Retina (tissue), 1 donor: ENCODE data around the gene PDIA5.

Experiments used
- DNase-seq: peaks from one replicate; pipeline ENCODE4 v3.0.0-alpha.2; 2016

PDIA5 gene

DNA sequence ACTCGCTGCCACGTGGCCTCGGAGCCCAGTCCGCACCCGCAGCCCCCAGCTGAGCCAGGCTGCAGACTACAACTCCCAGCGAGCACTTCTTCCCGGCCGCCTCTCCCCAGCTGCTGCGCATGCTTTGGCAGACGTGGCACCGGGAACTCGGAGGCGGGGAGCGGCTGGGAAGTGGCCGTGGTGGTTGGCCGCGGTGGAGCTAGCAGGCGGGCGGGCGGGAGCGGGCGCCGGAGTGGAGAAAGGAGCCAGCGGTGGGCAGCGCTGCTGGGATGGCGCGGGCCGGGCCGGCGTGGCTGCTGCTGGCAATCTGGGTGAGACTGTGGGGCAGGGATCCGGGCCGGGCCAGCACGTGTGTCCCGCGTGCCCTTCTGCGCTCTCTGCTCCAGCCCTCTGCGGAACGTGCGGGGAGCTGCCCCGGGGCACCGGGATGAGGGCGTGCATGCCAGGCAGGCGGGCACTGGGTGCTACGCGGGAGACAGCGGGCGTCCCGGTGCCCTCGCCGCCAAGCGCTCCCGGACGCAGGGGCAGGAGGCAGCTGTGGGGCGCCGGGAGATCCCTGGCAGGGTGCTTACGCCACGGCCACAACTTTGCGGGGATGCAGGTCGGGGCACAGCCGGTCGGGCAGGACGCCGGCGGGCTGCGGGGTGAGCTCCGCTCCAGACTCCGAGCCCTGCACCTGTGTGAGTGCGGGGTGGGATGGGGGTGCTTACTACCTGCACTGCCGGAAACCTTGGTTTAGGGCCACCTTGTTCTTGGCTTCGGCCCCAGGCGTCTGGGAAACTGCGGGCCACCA lies at the start of gene PDIA5:
Gene PDIA5, plus strand, starts transcription at position 130 of the 793 bp plus-strand sequence. Its CDS starts 140 bp downstream, at position 270.
- peak; percentile 91 for DNase-seq

GRCh38 chr3:123018683-123019082 lies 48.1 kb upstream of the PDIA5 start:
- no peak for DNase-seq

GRCh38 chr3:123019161-123019560 lies 47.7 kb upstream of the PDIA5 start:
- DNase-seq: no peak

GRCh38 chr3:123019591-123019990 lies 47.2 kb upstream of the PDIA5 start:
- DNase-seq: no peak

DNA sequence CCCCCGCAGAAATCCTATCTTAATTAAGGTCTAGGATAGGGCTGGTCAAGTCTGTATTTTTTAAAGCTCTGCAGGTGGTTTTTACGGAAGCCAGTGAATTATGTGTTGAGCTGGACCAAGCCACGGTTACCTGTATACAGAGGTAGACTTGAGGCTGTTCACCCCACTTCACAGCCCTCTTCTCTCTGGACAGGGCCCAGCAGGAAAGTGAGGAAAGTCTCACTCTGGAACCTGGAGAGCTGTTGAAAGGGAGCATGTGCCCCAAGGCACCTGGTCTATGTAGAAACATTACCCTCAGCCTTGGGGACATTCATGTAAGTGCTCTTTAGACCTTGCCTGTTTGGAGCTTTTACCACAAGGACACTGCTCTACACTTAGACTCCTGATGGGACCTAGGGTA lies 46.1 kb upstream of the PDIA5 start:
- DNase-seq: no peak

GRCh38 chr3:123021388-123021787 lies 45.4 kb upstream of the PDIA5 start:
- no peak for DNase-seq

- DNase-seq: peak; percentile 58
Observed at GRCh38 chr3:123021996-123022510, 44.8 kb upstream of the PDIA5 start.

DNA sequence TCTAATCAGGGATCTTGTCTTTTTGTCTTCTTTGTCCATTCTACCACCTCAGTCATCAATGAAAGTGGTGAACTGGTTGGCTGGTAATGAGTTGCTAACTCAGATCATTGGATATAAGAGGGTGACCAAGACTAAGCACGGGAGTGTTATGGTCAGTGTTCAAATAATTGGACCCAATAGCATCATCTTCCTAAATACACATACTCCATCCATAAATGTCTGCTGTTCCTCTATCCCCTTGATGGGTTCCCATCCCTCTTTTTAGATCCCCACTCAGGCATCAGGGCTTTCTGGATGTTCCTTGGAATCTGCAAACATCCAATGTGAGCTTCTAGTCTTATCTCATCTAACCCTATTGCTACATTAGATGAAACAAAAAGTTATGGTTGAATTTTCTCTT lies 42.8 kb upstream of the PDIA5 start:
- DNase-seq: no peak

DNA sequence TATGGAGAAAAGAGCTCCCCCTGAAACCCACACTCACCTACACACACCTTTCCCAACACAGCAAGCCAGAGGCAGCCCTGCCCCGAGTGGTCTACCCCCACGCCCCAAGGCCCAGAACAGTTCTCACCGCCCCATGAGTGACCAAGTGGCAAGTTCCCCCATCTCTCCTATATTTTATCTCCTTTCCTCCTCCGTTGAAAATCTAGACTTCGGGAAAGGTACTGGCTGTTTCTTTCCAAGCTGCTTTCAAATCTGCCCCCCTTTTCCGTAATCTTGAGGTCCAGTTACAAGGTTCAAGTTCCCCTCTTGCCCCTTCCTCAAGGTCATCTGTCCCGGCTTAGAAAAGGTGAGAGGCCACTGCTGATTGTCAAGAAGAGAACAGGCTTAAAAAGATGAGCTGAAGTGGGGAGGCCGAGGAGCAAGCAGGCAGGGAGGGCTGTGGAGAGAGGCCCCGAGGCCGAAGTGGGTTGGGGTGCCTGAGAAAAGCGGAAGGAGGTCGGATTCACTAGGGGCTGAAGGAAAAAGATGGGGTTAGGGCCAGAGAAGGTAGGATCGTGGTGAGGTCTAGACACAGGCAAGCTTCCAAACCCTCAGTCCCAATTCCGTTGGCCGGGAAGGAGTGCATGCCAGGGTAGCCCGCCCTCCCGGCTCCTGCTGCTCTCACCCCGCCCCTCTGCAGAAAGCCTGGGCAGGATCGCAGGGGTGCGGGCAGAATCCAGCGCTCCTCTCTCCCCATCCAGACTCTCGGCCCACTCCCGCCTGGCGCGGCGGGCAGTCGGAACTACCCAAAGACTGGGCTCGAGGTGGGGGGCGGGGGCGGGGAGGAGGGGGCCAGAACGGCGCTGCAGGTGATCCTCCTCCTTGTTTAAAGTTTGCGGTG lies 40.9 kb upstream of the PDIA5 start:
- DNase-seq: peak; percentile 60

DNA sequence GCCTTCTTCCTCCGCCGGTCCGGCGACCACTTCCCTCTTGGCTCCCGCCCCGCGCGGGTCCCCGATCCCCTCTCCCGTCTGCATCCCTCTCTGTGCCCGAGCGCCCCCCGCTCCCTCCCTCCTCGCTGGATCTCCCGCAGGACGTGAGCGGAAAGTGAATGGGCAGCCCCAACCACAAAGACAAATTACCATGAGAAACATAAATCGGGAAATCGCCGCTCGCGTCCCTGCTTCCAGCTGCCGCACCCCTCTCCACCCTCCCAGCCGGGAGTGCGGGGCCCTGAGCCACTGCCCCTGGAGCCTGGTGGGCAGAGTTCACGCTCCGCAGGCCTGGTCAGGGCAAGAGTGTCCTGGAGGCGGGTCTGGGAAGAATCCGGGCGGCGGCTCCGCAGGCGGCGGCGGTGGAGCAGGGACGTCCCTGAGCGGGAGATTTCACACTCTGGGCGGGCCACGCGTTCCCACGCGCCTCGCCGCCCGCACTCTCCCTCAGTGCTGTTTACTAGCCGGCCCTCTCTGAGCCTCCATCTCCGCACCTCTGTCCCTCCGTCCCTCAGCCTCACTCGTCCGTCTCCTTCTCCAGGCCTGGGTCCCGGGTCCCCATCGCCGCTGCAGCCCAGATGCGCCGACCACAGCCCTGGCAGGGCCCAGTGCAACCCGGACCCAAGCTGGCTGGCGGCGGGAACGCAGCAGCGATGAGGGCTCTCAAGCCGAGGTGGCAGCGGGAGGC lies 40.1 kb upstream of the PDIA5 start:
- peak; percentile 84 for DNase-seq

DNA sequence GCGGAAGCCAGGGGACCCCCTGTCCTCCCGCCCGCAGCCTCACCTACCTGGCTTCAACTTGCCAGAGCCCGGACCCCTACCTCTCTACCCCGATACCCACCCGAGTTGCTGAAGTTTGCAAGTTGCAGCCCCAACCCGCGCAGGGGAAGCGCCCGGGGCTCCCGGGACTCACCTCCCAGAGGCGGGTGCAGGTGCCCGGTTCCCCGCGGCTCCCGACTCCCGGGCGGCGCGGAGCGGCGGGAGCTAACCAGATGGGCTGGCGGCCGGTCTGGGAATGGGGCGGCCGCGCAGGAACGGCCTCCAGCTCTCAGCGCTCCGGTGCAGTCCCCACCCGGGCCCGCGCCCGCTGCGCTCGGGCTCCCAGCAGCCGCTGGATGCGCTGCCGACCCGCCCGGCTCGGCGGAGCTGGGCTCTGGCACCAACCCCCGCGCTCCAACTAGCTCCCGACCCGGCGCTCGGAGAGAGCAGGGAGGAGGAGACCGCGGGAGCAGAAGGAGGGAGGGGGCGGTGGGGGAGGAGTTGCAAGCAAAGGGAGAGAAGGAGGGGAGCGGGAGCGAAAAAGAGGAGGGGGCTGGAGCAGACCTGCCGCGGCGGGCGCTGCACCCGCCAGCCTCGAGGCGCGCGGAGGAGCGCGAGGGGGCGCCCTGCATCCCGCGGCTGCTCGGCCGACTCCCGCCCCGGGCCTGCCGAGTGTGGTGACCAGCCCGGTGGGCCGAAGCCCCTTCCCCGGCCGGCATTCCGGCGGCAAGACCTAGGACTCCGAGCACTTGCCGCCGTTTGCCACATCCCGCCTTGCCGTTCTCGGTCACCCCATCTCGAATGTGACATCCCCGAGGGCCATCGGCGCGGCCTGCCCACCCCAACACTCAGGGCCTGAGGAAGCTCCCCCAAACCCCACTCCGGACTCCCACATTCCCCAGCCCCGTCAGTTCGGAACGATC lies 39.3 kb upstream of the PDIA5 start, which contains the start of gene SEMA5B:
Gene SEMA5B, minus strand, starts transcription at position 472 of the 941 bp plus-strand sequence. CDS start 66,500 bp downstream, outside the sequence.
- peak; percentile 85 for DNase-seq

GRCh38 chr3:123028233-123028828 lies 38.5 kb upstream of the PDIA5 start:
- DNase-seq: peak; percentile 83

GRCh38 chr3:123031051-123031450 lies 35.8 kb upstream of the PDIA5 start:
- no peak for DNase-seq

- DNase-seq: no peak
Observed at GRCh38 chr3:123032057-123032456, 34.8 kb upstream of the PDIA5 start.

- no peak for DNase-seq
Observed at GRCh38 chr3:123034120-123034519, 32.7 kb upstream of the PDIA5 start.

DNA sequence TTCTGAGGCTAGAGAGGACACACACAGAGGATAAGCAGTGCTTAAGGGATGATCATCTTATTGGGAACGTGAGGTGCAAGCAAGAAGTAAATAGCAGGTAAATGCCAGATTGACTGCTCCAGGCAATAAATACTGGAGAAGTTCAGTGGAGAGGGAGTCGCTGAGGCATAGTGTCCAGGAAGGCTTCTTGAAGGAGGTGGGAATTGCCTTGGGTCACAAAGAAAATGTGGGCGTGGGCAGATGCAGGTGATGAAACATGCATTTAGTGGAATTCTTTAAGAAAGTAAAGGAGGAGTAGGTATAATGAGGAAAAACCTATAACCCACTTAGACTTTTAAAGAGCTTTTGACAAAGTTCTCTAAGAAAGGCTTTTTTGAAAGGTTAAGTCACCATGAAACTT lies 31.8 kb upstream of the PDIA5 start:
- no peak for DNase-seq

DNA sequence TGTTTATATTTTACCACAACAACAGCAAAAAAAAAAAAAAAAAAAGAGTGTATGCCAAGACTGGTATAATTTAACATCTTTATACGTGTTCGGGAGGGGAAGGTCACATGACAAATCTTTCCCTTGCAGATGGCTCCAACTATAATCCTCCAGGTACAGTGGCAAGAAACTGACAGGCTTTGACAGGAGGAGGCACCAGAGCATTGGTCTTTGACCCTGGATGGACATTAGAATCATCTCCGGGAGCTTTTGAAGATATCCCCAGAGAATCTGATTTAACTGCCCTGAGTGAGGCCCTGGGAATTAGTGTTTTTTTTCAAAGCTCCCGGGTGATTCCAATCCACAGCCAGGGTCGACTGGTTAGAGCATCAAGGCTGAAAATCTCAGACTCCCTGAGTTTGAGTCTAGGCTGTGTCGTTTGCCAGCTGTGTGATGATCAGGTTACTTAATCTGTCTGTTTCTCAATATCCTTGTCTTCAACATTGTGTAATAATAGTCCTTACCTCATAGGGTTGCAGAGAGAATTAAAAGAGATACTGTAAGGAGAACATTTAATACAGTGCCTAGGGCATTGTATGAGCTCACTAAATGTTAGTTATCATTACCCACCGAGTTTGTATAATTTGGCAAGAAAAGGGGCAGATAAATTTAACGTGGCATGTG lies 30.3 kb upstream of the PDIA5 start:
- no peak for DNase-seq

- no peak for DNase-seq
Observed at GRCh38 chr3:123037015-123037375, 29.8 kb upstream of the PDIA5 start.

DNA sequence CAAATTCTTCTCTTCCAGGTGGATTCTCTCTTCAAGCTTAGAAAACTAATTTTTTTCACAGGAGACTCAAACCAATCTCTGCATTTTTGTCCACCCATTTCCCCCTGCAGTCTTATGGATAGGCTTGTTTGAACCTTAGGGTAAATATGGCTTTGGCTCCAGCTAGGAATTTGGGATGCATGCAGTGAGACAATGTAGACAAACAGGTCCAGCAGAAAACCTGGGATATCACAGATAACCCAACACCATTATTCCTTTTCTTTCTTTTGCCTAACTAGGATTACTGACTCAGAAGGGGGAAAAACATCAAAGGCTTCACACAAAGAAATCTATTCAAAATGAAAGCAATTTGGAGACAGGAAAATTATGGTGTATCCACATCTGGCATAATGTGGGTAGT lies 28.1 kb upstream of the PDIA5 start:
- DNase-seq: no peak

DNA sequence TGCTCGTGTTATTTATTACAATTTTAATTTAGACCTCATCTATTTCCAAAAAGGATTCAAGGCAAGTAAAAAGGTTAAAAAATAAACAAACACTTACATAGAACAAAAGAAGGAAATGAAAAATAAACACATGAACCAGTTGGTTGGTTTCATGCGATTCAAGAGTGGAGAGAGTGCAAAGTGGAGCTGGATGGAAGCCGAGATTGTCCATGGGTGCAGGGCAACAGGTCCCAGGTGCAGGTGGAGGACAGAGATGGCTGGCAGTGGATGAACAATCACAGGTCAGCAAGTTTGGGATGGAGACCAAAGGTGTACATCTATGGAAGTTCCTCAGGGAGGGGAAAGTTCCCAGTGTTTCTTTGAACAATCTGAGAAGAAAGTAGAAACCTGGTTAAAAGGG lies 27.6 kb upstream of the PDIA5 start:
- DNase-seq: no peak

GRCh38 chr3:123042413-123042812 lies 24.4 kb upstream of the PDIA5 start:
- no peak for DNase-seq
